CD4-positive, alpha-beta memory T cell (primary cell): ENCODE measurements around the gene TK2. TPM values are rescaled to one million over a fixed set of nuclear protein-coding genes. Genes with fewer than 3 reads are reported as not detected.

ENCODE experiments used
- CTCF ChIA-PET: fragments of 350-600 bp; sonication (Branson Sonifier 250); formaldehyde crosslinking; loops from one replicate; lab custom pipeline; 2021; ENCODE audit warnings: inconsistent platforms; ENCODE audit not compliant: partially characterized antibody; lab: Charles Lee
- POLR2A ChIA-PET: fragments of 350-600 bp; sonication (Branson Sonifier 250); formaldehyde crosslinking; loops from one replicate; lab custom pipeline; 2021; ENCODE audit not compliant: partially characterized antibody; lab: Charles Lee
- DNase-seq, 5 donors: peaks; one replicate each; pipeline versions ENCODE4 v3.0.0 to v3.0.0-alpha.2; 2020 to 2022; ENCODE audit warnings: mixed read lengths in 1 of 5
- H3K27ac ChIP-seq: one replicate; pipeline ENCODE4 v1.7.0; 2013; ENCODE audit warnings: low read depth, low read length
- H3K27me3 ChIP-seq: 2 replicates; pipeline ENCODE4 v1.7.0; 2013; ENCODE audit warnings: mild to moderate bottlenecking, low read length, moderate library complexity; ENCODE audit not compliant: insufficient read depth
- H3K36me3 ChIP-seq: 2 replicates; pipeline ENCODE4 v1.7.0; 2013; ENCODE audit warnings: mild to moderate bottlenecking, low read length, moderate library complexity; ENCODE audit not compliant: insufficient read depth
- H3K4me1 ChIP-seq: 2 replicates; pipeline ENCODE4 v1.7.0; 2013; ENCODE audit warnings: mild to moderate bottlenecking, low read length, moderate library complexity; ENCODE audit not compliant: insufficient read depth
- H3K4me3 ChIP-seq, 2 donors: one replicate each; pipeline ENCODE4 v1.7.0; 2013; ENCODE audit warnings: low read length in 2 of 2, mild to moderate bottlenecking in 1 of 2
- H3K9me3 ChIP-seq, 2 donors: one replicate each; pipeline ENCODE4 v1.7.0; 2013; ENCODE audit warnings: low read length in 2 of 2, control low read depth in 1 of 2; ENCODE audit not compliant: control insufficient read depth in 1 of 2
- H3K27ac Mint-ChIP-seq, 7 donors: one replicate each; pipeline ENCODE4 v1.8.0; 2020 to 2021; ENCODE audit warnings: mixed read lengths in 7 of 7, mild to moderate bottlenecking in 6 of 7, inconsistent platforms in 3 of 7, moderate library complexity in 3 of 7
- H3K27me3 Mint-ChIP-seq, 2 donors: one replicate each; pipeline ENCODE4 v1.8.0; 2020 to 2021; ENCODE audit warnings: mixed read lengths in 2 of 2
- H3K36me3 Mint-ChIP-seq, 2 donors: one replicate each; pipeline ENCODE4 v1.8.0; 2020 to 2021; ENCODE audit warnings: mixed read lengths in 2 of 2, inconsistent platforms in 1 of 2, mild to moderate bottlenecking in 1 of 2
- H3K4me1 Mint-ChIP-seq, 4 donors: one replicate each; pipeline ENCODE4 v1.8.0; 2020 to 2021; ENCODE audit warnings: mixed read lengths in 4 of 4, mild to moderate bottlenecking in 1 of 4
- H3K4me3 Mint-ChIP-seq, 8 donors: one replicate each; pipeline ENCODE4 v1.8.0; 2020 to 2021; ENCODE audit warnings: mixed read lengths in 8 of 8, mild to moderate bottlenecking in 7 of 8, moderate library complexity in 6 of 8, inconsistent platforms in 3 of 8
- H3K9me3 Mint-ChIP-seq, 8 donors: one replicate each; pipeline ENCODE4 v1.8.0; 2020 to 2021; ENCODE audit warnings: mixed read lengths in 8 of 8, mild to moderate bottlenecking in 5 of 8, inconsistent platforms in 3 of 8, moderate library complexity in 1 of 8
- intact Hi-C: fragments of 100-400 bp; cut with micrococcal nuclease; formaldehyde crosslinking; loops from one replicate; pipeline ENCODE4 v1.15.1; 2023
- polyA plus RNA-seq, 2 donors: library from polyadenylated mRNA; unstranded; fragments of 300-500 nt; fragmentation: Illumina TruSeq; gene quantifications; one replicate each; pipeline ENCODE4 v1.2.3, GENCODE V29; 2021
- total RNA-seq, 2 experiments: library from RNA; stranded (reverse); gene quantifications; one replicate each; pipeline ENCODE4 v1.2.3, GENCODE V29; 2021

Gene TK2
- total and polyA plus RNA-seq, 4 experiments from 2014 or later, result 3.9 to 10.2 (median 7.4) TPM

GRCh38 chr16:66481081-66481942 is 68.6 kb downstream of the TK2 start:
- no peak for DNase-seq
- peaks cover 32% of the 10 kb centered on the region for H3K4me1 ChIP-seq
- H3K9me3 Mint-ChIP-seq, result no peaks in the 10 kb centered on the region
- no peaks in the 10 kb centered on the region for H3K36me3 ChIP-seq
- no peaks in the 10 kb centered on the region for H3K9me3 ChIP-seq
- peaks cover 12 to 37% (median 26%) of the 10 kb centered on the region in 4 donors for H3K4me1 Mint-ChIP-seq
- no peak overlapping the region for H3K4me3 ChIP-seq
- H3K27ac ChIP-seq, result no peak overlapping the region
- intact Hi-C loops, result no loop called here
- peak overlapping the region in 1 of 7 donors; percentile 37 for H3K27ac Mint-ChIP-seq
- H3K36me3 Mint-ChIP-seq, result no peaks in the 10 kb centered on the region
- ChIA-PET POLR2A (interaction anchor here (1.9 kb wide), 1 partner anchor 108 kb away, joined by 5 read pairs; no protein-coding TSS in a partner anchor), CTCF (interaction anchor here (1.0 to 7.3 kb wide), 5 partner anchors 30 to 108 kb away, joined by 3 to 83 read pairs (median 27); partner anchors contain the start of gene CKLF)
- no peak overlapping the region for H3K4me3 Mint-ChIP-seq
- H3K27me3 Mint-ChIP-seq, result no peaks in the 10 kb centered on the region
- H3K27me3 ChIP-seq, result no peaks in the 10 kb centered on the region

DNA sequence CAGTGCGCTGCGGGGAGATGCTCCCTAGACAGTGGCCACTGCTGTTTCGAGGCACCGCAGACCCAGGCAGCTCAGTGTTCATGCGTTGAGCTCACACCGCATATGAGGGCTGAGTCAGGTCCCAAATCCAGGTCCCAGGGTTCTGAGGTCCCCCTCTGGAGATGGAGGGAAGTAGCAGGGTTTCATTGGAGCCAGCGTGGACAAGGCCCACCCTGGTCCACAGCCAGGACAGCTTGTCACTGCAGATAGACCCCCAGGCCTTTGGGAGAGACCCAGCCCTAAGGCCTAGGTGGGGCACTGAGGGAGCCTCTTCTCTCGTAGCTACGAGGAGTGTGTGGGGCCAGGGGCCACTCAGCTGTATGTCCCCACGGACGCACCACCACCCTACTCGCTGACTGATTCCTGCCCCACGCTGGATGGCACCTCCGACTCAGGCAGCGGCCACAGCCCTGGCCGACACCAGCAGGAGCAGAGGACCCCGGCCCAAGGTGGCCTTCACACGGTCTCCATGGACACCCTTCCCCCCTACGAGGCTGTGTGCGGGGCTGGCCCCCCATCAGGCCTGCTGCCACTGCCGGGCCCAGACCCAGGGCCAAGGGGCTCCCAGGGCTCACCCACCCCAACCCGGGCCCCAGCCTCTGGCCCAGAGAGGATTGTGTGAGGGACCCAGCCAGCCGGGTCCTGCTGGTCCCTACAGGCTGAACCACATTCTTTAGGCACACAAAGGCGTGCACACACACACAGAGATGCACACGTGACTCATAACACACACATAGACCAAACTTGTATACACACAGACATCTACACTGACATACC is 69.4 kb downstream of the TK2 start:
- Histone ChIP-seq H3K27me3 (no peaks in the 10 kb centered on the region), H3K4me1 (peaks cover 35% of the 10 kb centered on the region), H3K27ac (no peak overlapping the region), H3K9me3 (no peaks in the 10 kb centered on the region), H3K36me3 (no peaks in the 10 kb centered on the region), H3K4me3 (no peak overlapping the region)
- intact Hi-C loops, result no loop called here
- no peak for DNase-seq
- ChIA-PET CTCF (interaction anchor here (1.0 to 7.3 kb wide), 14 partner anchors 8 to 170 kb away, joined by 3 to 83 read pairs (median 5); partner anchors contain the start of gene CKLF), POLR2A (interaction anchor here (0.7 to 1.9 kb wide), 5 partner anchors 42 to 124 kb away, joined by 4 to 8 read pairs (median 5); partner anchors contain the start of genes CKLF, CMTM3 and TK2)
- H3K4me1 Mint-ChIP-seq, result peaks cover 14 to 39% (median 28%) of the 10 kb centered on the region in 4 donors
- H3K27me3 Mint-ChIP-seq, result no peaks in the 10 kb centered on the region
- no peaks in the 10 kb centered on the region for H3K36me3 Mint-ChIP-seq
- no peak overlapping the region for H3K4me3 Mint-ChIP-seq
- H3K9me3 Mint-ChIP-seq, result no peaks in the 10 kb centered on the region
- peak overlapping the region in 2 of 7 donors; percentile 29 to 37 for H3K27ac Mint-ChIP-seq

DNA sequence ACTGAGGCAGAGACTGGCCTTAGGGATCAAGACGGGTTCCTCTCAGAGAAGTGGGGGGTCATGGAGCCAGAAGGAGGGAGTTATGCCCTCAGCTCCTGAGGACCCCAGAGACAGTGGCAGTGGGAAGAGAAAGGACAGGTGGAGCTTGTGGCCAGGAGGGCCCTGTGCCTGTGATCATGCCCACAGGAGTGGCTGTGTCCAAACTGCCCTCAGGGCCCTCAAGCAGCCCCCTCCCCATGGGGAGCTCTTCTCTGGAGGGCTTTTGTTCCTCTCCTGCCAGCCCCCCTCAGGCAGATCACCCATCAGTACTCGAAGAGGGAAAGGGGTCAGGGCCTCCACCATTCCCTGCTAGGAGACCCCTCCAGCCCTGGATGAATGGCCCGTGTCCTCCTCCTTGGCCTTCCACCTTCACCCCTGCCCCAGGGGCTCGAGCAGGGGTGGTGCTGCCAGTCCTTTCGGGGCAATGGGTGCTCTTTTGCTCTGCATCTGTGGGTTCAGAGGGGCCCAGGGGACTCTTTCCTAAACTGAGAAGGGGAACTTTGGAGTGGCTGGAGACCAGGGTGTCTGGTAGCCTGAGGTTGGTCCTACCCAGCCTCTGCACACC is 70.2 kb downstream of the TK2 start:
- peaks cover 42% of the 10 kb centered on the region for H3K4me1 ChIP-seq
- no peak overlapping the region for H3K4me3 ChIP-seq
- Mint-ChIP-seq H3K27ac (peak overlapping the region in 1 of 7 donors; percentile 29), H3K27me3 (no peaks in the 10 kb centered on the region), H3K9me3 (no peaks in the 10 kb centered on the region), H3K36me3 (no peaks in the 10 kb centered on the region), H3K4me1 (peaks cover 18 to 46% (median 34%) of the 10 kb centered on the region in 4 donors), H3K4me3 (no peak overlapping the region)
- ChIA-PET CTCF (interaction anchor here (1.0 to 7.3 kb wide), 14 partner anchors 9 to 171 kb away, joined by 3 to 83 read pairs (median 5); partner anchors contain the start of gene CKLF), POLR2A (interaction anchor here (0.7 to 1.9 kb wide), 5 partner anchors 43 to 125 kb away, joined by 4 to 8 read pairs (median 5); partner anchors contain the start of genes CKLF, CMTM3 and TK2)
- no peak overlapping the region for H3K27ac ChIP-seq
- intact Hi-C loops, result loop anchor here (2.0 kb wide), 1 partner anchor 43 kb away; no protein-coding TSS in a partner anchor
- no peaks in the 10 kb centered on the region for H3K27me3 ChIP-seq
- DNase-seq, result no peak
- H3K9me3 ChIP-seq, result no peaks in the 10 kb centered on the region
- no peaks in the 10 kb centered on the region for H3K36me3 ChIP-seq

DNA sequence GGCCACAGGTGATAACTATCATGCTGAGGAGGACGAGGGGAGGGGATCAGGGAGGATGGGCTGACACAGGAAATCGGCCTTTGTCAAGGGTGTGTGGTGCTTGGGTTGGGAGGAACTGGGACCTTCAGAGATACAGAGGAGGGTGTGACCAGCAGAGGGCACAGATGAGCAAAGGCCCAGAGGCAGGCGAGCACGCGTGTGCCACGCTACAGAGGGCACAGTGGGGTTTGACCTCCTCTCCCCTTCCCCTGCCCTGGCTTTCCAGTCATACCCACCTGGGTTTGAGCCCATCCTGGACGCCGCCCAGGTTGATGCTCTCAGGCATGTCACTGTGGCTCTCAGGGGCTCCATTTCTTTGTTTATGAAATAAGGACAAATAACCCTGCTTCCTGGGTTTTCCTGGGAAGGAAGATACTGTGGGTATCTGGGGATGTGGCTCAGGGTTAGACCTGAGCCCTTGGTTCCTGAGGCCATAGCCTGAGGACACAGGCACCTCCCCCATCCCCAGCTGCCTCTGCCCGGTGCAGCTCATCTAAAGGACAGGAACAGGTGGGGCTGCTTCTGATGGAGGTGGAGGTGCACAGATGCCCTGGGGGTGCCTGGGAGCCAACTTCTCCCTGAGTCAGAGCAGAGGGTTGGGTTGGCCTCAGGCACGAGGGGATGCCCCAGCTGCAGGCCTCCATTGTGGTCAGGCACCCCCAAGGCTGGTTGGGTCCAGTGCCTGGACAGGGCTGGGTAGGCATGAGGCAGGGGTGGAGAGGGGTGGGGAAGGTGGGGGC is 71.0 kb downstream of the TK2 start:
- peak; percentile 75 to 77 (median 76) for DNase-seq
- Mint-ChIP-seq H3K27me3 (no peaks in the 10 kb centered on the region), H3K9me3 (no peaks in the 10 kb centered on the region), H3K27ac (peak overlapping the region in 6 of 7 donors; percentile 58 to 89 (median 82)), H3K36me3 (no peaks in the 10 kb centered on the region), H3K4me1 (peaks cover 23 to 53% (median 38%) of the 10 kb centered on the region in 4 donors), H3K4me3 (peak overlapping the region in 6 of 8 donors; percentile 7 to 65 (median 48))
- Histone ChIP-seq H3K9me3 (no peaks in the 10 kb centered on the region), H3K4me3 (no peak overlapping the region), H3K27ac (no peak overlapping the region), H3K27me3 (no peaks in the 10 kb centered on the region), H3K36me3 (no peaks in the 10 kb centered on the region), H3K4me1 (peaks cover 48% of the 10 kb centered on the region)
- ChIA-PET POLR2A (interaction anchor here (1.1 to 1.7 kb wide), 5 partner anchors 44 to 125 kb away, joined by 3 to 8 read pairs (median 4); partner anchors contain the start of gene CKLF), CTCF (interaction anchor here (1.0 to 7.3 kb wide), 14 partner anchors 10 to 172 kb away, joined by 3 to 83 read pairs (median 6); partner anchors contain the start of gene CKLF)
- intact Hi-C loops, result loop anchor here (1.0 to 2.0 kb wide), 5 partner anchors 44 to 125 kb away; partner anchors contain the start of genes CKLF and CMTM3

- no peak overlapping the region for H3K4me3 ChIP-seq
- Mint-ChIP-seq H3K9me3 (no peaks in the 10 kb centered on the region), H3K27ac (peak overlapping the region in 3 of 7 donors; percentile 37 to 68 (median 43)), H3K36me3 (no peaks in the 10 kb centered on the region), H3K4me1 (peaks cover 20 to 49% (median 32%) of the 10 kb centered on the region in 4 donors), H3K4me3 (no peak overlapping the region), H3K27me3 (no peaks in the 10 kb centered on the region)
- no peaks in the 10 kb centered on the region for H3K27me3 ChIP-seq
- H3K36me3 ChIP-seq, result no peaks in the 10 kb centered on the region
- no peaks in the 10 kb centered on the region for H3K9me3 ChIP-seq
- peaks cover 45% of the 10 kb centered on the region for H3K4me1 ChIP-seq
- DNase-seq, result no peak
- H3K27ac ChIP-seq, result no peak overlapping the region
- intact Hi-C loops, result no loop called here
- ChIA-PET POLR2A (interaction anchor here (0.9 to 1.8 kb wide), 5 partner anchors 10 to 127 kb away, joined by 3 to 10 read pairs (median 4); partner anchors contain the start of gene CKLF), CTCF (interaction anchor here (0.8 to 7.3 kb wide), 12 partner anchors 8 to 134 kb away, joined by 3 to 83 read pairs (median 4); partner anchors contain the start of gene CKLF)
These were observed 72.8 kb downstream of the TK2 start for GRCh38 chr16:66477028-66477515.
